BJ (cell line): Measurements from ENCODE around the gene DNAH8. TPM values are rescaled to one million over a fixed set of nuclear protein-coding genes. Genes with fewer than 3 reads are reported as not detected.

Experiments
- CTCF ChIA-PET: fragments of 350-600 bp; formaldehyde crosslinking; extraction: SDS; loops from one replicate; lab custom pipeline; 2021; ENCODE audit warnings: antibody characterized with exemption, inconsistent platforms; lab: Yijun Ruan, JAX
- POLR2A ChIA-PET: fragments of 300-600 bp; sonication (Branson Sonifier 250); formaldehyde crosslinking; extraction: SDS; loops from one replicate; lab custom pipeline; 2021; ENCODE audit warnings: antibody characterized with exemption; lab: Charles Lee
- DNase-seq: peaks from one replicate; pipeline ENCODE4 v3.0.0-alpha.2; 2011; ENCODE audit warnings: low read depth
- H3K27me3 ChIP-seq: 2 replicates; pipeline ENCODE4 v1.6.0; 2011; ENCODE audit warnings: low read length; ENCODE audit not compliant: control insufficient read depth, insufficient read depth
- H3K36me3 ChIP-seq: 2 replicates; pipeline ENCODE4 v1.5.1; 2011; ENCODE audit warnings: low read length; ENCODE audit not compliant: control insufficient read depth, insufficient read depth
- H3K4me3 ChIP-seq: 2 replicates; pipeline ENCODE4 v1.5.1; 2011; ENCODE audit warnings: low read depth, mild to moderate bottlenecking, control low read depth, low read length
- CTCF ChIP-seq: IDR thresholded peaks from 2 replicates; pipeline ENCODE4 v1.5.1; 2011; ENCODE audit warnings: low read depth, mild to moderate bottlenecking, control low read depth, inconsistent platforms, low read length, moderate library complexity; ENCODE audit not compliant: insufficient read depth
- polyA plus RNA-seq: library from polyadenylated mRNA; depleted of rRNA; stranded (reverse); fragments of >200 nt; gene quantifications from 2 replicates; pipeline ENCODE4 v1.2.3, GENCODE V29; 2011

The DNAH8 gene
- polyA plus RNA-seq, 1 experiment, result not detected

DNA sequence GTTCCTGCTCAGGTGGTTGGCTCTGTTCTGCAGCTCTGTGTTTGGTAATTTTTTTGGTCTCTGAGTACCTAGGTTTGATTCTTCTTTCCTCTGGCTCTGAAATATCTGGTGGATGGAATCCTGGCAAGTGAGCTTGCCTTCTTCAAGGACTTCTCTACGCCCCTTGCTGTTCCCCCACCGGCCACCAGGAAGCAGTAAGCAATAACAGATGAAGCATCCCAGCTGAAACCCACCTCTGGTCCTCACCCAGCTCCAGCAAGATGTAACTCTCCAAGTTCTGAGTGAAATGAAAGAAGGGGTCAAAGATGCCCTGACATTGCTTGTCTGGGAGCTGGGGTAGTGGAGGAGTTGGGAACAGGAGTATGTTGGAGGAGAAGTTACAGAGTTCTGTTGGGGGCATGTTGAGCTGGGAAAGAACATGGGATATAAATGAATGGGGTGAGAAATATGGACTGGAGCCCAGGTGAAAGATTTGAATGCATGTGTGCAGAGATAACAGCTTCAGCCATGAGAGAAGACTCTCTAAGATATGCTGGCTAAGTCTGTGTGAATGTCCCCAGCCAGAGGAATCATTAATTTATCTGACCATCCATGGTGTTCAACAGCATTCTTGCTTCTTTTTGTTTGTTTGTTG is 282.1 kb downstream of the DNAH8 start:
- no peak for DNase-seq
- POLR2A ChIA-PET, result no interaction called here
- TF ChIP-seq CTCF, result peak; percentile 47
- Histone ChIP-seq H3K27me3 (0 out of 2 replicates have a peak, but pooled peaks cover 2% of the 10 kb centered on the region), H3K4me3 (no peak overlapping the region), H3K36me3 (no peaks in the 10 kb centered on the region)
- CTCF ChIA-PET, result interaction anchor here (0.6 to 1.7 kb wide), 6 partner anchors 9 to 370 kb away, joined by 3 to 4 read pairs (median 3); no protein-coding TSS in a partner anchor

DNA sequence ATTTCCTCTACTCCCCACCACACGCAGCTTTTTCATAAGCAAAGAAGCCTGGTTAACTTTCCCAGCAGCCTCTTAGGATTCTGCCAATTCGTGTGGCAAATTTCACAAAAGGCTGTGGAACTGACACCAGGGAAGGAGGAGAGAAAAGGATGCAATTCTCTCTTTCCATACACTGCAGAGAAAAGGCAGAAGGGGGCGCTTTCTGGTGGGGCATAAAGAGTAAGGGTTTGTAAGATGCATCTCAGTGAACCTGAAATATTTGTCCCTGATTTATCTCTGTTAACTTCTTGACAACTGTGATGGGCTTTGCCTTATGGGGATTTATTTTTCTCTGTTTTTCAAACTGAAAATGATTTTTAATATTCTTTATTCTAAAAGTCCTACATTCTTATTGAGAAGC is 288.0 kb downstream of the DNAH8 start:
- no peak for TF ChIP-seq CTCF
- POLR2A ChIA-PET, result no interaction called here
- Histone ChIP-seq H3K27me3 (0 out of 2 replicates have a peak, but pooled peaks cover 2% of the 10 kb centered on the region), H3K4me3 (no peak overlapping the region), H3K36me3 (no peaks in the 10 kb centered on the region)
- no peak for DNase-seq
- CTCF ChIA-PET, result interaction anchor here (0.7 to 1.1 kb wide), 3 partner anchors 18 to 24 kb away, joined by 3 read pairs; no protein-coding TSS in a partner anchor

GRCh38 chr6:39003492-39003891 is 288.4 kb downstream of the DNAH8 start:
- Histone ChIP-seq H3K4me3 (no peak overlapping the region), H3K27me3 (0 out of 2 replicates have a peak, but pooled peaks cover 2% of the 10 kb centered on the region), H3K36me3 (no peaks in the 10 kb centered on the region)
- no peak for DNase-seq
- TF ChIP-seq CTCF, result no peak
- CTCF ChIA-PET, result interaction anchor here (0.7 to 1.1 kb wide), 3 partner anchors 18 to 24 kb away, joined by 3 read pairs; no protein-coding TSS in a partner anchor
- POLR2A ChIA-PET, result no interaction called here

GRCh38 chr6:39004801-39005200 is 289.7 kb downstream of the DNAH8 start:
- DNase-seq, result no peak
- ChIA-PET CTCF (no interaction called here), POLR2A (no interaction called here)
- Histone ChIP-seq H3K36me3 (no peaks in the 10 kb centered on the region), H3K4me3 (no peak overlapping the region), H3K27me3 (0 out of 2 replicates have a peak, but pooled peaks cover 2% of the 10 kb centered on the region)
- no peak for TF ChIP-seq CTCF

DNA sequence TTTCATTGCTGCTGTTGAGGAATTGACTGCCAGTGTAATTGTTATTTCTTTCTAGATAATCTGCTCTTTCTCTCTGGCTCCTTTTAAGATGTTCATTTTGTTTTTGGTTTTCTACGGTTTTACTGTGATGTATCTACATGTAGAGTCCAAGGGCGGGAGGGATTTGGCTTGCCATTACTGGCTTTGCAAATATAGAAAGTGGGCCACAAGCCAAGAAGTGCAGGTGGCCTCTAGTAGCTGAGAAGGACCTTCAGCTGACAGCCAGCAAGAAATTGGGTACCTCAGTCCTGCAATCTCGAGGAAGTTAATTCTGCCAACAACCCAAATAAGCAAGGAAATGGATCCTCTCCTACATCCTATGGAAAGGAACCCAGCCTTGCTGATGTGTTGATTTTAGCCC is 290.7 kb downstream of the DNAH8 start:
- Histone ChIP-seq H3K36me3 (no peaks in the 10 kb centered on the region), H3K4me3 (no peak overlapping the region), H3K27me3 (0 out of 2 replicates have a peak, but pooled peaks cover 2% of the 10 kb centered on the region)
- ChIA-PET POLR2A (no interaction called here), CTCF (interaction anchor here (0.9 kb wide), 2 partner anchors 29 to 30 kb away, joined by 3 to 4 read pairs; no protein-coding TSS in a partner anchor)
- TF ChIP-seq CTCF, result no peak
- DNase-seq, result no peak
